Stimulated activated naive CD4-positive, alpha-beta T cell treated with Interleukin-2 at 50 U/mL for 16 hours (primary cell): ENCODE measurements around the gene OR2A7.
"Not testable (repeated sequence)": the region's sequence is repeated elsewhere in the genome, so short reads cannot be mapped to it uniquely, and the experiment has no call there.

Experiments
- DNase-seq: peaks from one replicate; lab custom pipeline; 2025; lab: John Stamatoyannopoulos, UW

The OR2A7 gene

DNA sequence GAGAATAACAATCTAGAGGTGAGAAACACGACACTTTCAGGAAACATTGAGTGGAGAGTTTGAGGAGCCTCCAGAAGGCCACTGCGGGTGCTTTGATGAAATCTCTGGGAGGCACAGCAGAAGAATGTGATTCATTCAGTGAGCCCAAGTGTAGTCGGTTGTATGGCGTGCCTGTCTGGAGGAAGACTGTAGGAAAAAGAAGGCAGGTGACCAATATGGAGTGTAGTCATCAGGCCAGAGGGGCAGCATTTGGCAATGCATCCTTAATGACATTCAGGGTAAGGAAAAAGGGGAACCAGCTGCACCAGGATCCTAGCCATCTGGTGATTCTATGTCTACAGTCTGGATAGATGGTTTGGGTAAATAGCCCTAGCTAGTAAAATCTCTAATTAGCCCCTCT is 12.3 kb downstream of the OR2A7 start:
- DNase-seq, result not testable (repeated sequence)

DNA sequence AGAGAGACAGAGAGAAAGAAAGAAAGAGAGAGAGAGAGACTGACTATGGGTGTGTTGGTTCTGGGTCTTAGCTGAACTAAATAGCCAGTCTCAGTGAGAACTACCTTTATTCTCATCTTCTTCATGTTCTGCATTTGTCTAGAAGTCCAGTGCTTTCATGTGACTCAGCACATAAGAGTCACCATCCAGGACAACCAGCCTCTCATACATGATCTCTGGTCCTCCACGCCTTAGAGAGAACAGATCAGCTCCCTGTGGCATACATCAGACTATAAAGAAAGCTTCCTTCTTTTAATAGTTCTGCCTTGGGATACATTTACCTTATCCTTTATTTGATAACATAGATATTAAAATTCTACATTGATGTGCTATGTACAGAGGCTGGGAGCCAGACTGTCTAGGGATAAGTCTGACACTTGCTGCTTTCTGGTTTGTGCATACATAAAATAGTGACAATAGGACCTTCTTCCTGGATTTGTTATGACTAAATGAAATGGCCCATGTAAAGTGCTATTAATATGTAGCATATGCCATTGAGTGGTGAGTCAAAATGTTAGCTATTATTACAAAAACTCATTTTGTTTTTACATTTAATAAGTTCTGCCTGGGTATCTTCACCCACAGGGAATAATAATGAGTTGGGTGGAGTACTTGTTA is 16.8 kb downstream of the OR2A7 start:
- DNase-seq, result not testable (repeated sequence)

DNA sequence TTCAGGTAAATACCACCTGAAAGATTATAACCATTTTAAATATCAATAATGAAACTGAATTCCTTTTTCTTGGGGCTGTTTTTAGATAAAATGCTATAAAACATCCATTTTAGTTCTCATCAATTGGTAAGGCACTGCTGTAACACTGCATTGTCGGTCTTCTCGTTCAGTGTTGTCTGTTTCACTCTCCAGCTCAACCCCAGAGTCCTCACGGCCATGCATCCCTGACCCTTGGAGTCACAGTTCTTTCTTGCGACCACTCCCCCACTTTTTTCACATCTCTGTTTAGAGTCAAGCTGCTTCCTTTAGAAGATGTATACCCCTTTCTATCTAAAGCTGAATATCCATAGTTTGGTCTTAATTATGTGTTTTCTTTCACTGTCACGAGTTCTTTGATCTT is 17.6 kb downstream of the OR2A7 start:
- DNase-seq, result not testable (repeated sequence)

DNA sequence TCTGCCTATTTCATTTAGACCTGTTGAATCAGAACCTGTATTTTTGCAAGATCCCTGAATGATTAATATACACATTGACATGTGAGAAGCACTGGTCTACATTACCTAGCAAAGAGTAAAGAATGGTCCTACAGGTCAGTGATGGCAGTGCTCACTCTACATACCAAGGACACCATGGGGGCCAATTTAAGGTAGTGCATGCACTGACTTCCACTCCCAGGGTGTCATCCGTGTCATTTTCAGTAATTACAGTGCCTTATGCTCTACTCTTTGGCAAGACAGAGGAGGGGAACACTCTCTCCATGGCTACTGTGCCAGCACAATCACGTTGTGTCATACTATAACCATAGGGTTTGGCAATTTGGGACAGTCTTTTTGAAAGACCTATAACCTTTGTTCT is 19.2 kb downstream of the OR2A7 start:
- not testable (repeated sequence) for DNase-seq

DNA sequence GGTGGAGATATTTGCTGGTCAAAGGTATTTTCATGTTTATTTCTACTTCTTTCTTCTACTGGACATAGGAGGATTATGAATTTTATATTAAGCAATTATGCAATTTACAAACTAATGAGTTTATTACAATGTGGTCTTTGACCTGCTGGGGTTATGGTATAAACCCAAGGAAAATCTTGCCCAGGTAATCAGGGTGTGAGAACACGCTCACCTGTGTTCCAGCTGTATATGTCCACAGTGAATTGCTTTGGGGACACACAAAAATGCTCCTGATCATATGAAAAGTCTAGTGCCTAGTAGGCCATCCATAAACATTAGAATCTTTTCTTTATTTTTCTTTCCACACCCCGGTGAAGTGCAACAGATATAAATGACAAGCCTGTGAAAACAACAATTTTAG is 25.2 kb downstream of the OR2A7 start, which contains the start of gene OR2A42:
Gene OR2A42, minus strand, starts transcription at position 241 of the 400 bp plus-strand sequence. CDS start 6,762 bp downstream, outside the sequence.
- not testable (repeated sequence) for DNase-seq

DNA sequence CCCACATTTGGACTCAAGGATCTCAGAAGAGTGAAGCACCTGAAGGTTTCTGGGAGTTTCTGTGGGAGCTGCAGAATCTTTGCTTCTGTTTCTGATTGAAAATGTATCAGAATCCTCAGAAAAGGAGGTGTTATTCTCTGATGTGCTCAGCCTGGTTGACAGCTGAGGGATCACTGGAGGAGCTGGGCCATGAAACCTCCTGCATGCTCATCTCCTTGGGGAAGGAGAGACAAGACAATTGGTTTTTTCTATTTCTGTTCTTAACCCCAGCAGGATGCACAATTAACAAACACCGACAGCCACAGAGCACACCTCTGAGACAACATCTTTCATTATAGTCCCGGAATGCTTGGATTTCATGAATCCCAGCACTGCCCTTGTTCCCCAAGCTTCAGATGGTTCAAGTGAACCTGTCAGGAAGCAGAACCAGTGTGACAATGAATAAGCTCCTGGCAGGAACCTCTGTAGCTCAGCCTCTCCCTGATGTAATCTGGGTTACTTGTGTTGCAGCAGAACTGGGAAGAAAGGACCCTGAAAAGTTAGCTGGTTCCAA is 26.0 kb downstream of the OR2A7 start:
- DNase-seq, result not testable (repeated sequence)

DNA sequence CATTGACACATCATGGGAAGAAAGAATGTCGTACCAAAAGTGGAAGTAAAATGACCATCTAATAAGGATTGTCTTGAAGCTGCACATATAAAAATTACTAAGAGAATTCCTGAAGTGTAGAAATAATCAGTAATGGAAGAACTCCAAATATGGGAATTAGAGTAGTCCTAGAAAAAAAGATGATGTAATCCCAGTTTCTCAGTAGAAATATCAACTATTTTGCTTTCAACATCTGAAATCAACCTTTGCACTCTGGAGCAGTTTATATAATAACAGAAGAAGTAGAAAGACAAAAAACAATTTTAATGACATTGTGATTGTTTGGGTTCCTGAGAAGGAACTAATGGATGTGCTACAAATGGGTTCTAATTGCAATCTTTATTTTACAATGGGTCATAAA is 31.6 kb downstream of the OR2A7 start:
- DNase-seq, result not testable (repeated sequence)

DNA sequence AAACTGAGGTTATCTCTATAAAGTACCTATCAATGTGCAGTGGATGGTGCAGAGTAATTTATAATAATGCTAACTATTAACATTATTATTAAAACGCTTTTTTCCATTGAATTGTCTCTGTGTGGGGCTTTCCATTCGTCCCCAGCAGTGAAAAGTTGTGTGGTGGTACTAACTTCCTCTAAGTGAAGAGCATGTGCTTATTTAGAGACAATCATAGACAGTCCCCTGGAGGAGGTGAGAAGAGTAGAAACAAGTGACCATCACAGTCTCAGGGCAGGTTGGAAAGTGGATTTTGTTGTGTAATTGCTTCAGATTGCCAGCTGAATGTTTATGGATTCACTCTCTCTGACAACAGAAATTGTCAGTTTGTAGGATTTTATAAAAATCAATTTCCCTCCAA is 33.6 kb downstream of the OR2A7 start:
- DNase-seq, result not testable (repeated sequence)

DNA sequence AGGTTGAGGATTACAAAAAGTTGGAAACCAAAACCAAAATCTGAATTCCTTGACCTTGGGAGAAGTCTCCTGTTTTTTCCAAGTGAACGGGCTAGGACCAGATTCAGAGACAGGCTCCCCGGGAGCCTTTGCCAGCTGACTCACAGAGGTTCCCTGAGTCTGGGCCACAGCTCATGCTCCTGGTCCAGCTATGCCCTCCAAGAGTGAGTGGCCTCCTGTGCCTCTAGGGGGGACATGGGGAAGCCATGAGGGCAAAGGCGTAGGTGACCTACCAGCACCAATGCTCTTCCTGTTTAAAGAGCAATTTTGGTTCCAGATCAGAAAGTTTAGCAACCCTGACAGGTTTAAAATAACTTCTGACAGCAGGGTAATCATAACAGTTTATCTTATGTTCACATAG is 35.8 kb downstream of the OR2A7 start:
- not testable (repeated sequence) for DNase-seq

DNA sequence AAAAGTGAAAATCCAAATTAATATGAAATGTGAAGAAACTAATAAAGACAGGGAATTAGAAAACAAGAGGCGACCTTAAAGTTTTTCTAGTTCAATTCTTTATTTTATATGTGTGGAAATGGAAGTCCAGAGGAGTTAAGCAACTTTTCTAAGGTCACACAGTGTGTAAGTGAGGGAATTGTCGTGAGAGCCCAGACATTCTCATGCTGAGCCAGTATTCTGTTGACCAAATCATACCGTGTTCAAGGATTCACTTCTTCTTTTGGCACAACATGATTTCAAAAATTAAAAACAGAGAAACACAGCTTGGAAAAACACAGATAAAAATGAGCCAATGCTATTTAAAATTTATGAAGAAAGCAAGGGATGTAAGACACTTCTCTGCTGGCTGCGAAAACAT is 37.7 kb downstream of the OR2A7 start:
- not testable (repeated sequence) for DNase-seq

DNA sequence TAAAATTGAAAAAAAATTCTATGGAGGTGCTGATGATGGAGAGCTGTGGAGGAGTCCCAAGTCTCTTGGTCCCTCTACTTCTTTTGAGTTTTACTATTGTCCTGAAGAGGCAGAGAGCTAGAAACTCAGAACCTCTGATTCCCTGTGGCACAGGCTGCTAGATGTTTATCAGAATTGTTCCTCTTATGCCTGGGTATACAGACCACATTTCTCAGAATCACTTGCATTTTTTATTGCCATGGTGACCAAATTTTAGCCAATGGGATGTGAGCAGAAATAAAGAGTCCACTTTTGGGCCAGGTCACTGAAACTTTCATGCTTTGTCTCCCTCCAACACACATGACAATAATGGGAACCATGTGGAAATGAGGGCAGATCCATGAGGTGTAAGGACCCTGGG is 40.9 kb downstream of the OR2A7 start:
- not testable (repeated sequence) for DNase-seq

DNA sequence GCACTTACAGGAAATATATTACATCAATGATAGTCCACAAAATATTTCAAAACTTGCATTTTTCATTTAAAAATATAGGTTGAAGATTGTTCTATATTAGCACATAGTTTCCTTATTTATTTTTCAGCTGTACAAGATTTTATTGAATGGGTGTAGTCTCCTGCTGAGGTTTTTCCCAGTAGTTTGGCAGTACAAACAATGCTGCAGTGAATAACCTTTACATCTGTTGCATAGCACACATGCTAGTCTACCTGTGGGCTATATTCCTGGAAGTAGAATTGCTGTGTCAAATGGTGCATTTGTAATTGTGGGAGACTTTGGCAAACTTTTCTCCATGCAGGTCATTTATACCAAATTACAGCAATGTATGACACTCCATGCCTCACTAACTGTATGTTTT is 44.1 kb downstream of the OR2A7 start:
- not testable (repeated sequence) for DNase-seq

DNA sequence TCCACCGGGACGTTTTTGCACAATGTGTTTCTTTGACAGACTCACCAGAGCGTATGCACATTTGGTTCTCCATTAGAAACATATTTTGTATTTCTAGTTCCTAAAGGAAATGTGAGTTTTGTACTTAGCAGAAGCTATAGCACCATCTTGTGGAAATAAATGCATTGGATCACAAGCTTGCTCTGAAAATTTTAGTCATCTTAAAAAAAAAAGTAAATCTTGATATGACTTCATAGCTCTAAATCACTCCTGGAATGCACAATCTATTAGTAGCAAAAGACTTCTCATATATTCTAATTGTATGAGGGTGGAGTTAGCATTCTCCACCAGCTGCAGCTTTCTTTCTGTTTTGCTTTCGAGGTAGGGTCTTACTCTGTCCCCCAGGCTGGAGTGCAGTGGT is 45.4 kb downstream of the OR2A7 start:
- not testable (repeated sequence) for DNase-seq

DNA sequence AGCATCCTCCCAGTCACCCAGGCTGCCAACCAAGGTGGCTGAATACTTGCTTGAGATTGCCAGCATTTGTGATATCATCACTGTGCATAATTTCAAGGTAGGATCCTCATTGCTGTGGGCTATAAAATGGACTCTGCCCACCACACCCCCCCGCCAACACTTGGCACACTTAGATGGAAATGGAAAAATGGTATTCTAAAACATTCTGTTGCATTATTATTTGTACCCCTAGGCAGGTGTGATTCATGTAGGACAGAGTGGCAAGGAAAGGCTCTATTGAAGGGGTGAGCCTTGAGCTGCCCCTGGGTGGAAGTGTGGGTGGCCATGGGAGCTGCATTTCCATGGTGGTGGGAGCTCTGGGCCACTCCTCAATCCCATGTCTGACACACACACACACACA is 46.0 kb downstream of the OR2A7 start:
- DNase-seq, result not testable (repeated sequence)

DNA sequence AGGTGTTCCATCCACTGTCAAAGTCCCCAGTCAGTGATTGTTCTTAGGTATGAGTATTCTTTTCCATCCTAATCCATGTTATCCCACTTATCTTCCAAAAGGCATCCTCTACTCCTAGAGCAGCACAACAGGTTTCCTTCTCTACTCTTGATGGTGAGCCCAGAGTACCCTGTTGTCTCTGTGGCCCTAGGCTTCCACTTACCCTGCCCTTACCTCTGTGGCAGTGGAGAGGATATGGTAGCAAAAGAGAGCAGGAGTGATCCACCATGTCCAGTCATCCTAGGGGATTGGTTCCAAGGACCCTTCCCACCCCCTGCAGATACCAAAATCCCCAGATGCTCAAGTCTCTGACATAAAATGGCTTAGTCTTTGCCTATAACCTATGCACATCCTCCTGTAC is 47.4 kb downstream of the OR2A7 start:
- not testable (repeated sequence) for DNase-seq
